ENCODE data around the gene KDM4B.

GRCh38 chr19:5011476-5012238, 42.7 kb downstream of the KDM4B start:
- TF ChIP-seq, protein P1, sequence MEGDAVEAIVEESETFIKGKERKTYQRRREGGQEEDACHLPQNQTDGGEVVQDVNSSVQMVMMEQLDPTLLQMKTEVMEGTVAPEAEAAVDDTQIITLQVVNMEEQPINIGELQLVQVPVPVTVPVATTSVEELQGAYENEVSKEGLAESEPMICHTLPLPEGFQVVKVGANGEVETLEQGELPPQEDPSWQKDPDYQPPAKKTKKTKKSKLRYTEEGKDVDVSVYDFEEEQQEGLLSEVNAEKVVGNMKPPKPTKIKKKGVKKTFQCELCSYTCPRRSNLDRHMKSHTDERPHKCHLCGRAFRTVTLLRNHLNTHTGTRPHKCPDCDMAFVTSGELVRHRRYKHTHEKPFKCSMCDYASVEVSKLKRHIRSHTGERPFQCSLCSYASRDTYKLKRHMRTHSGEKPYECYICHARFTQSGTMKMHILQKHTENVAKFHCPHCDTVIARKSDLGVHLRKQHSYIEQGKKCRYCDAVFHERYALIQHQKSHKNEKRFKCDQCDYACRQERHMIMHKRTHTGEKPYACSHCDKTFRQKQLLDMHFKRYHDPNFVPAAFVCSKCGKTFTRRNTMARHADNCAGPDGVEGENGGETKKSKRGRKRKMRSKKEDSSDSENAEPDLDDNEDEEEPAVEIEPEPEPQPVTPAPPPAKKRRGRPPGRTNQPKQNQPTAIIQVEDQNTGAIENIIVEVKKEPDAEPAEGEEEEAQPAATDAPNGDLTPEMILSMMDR (IDR thresholded peaks at IDR 0.05): no peak
- TF ChIP-seq EZH2 (IDR thresholded peaks at IDR 0.05; ENCODE audit: borderline replicate concordance, insufficient read depth, low read depth, low read length, poor library complexity, severe bottlenecking): no peak

All from B cell (primary cell).